WTC11 (cell line): Measurements from ENCODE around the gene CHAT.

ENCODE experiments used
- FOXP1 ChIP-seq: sonication (generic); formaldehyde crosslinking; IDR thresholded peaks from 2 replicates; pipeline ENCODE4 v1.8.0; 2022; ENCODE audit warnings: missing genetic modification reagents, mild to moderate bottlenecking, moderate library complexity, borderline replicate concordance
- KAT7 ChIP-seq: sonication (generic); formaldehyde crosslinking; IDR thresholded peaks from 2 replicates; pipeline ENCODE4 v1.8.1; 2023; ENCODE audit warnings: missing genetic modification reagents, mild to moderate bottlenecking, borderline replicate concordance
- SP1 ChIP-seq: sonication (generic); formaldehyde crosslinking; conservative IDR thresholded peaks from 2 replicates; pipeline ENCODE4 v1.8.1; 2022; ENCODE audit warnings: missing genetic modification reagents
- TF ChIP-seq, protein P1 (sequence below): fragments of 200-600 bp; IDR thresholded peaks from 2 replicates; pipeline ENCODE4 v1.8.0; 2022; ENCODE audit warnings: antibody characterized with exemption
- TF ChIP-seq, protein P2 (sequence below): sonication (generic); formaldehyde crosslinking; IDR thresholded peaks from 2 replicates; pipeline ENCODE4 v1.8.0; 2022; ENCODE audit warnings: mild to moderate bottlenecking, missing genetic modification reagents
- TF ChIP-seq, protein P3 (sequence below): sonication (generic); formaldehyde crosslinking; IDR thresholded peaks from 2 replicates; pipeline ENCODE4 v1.8.1; 2022; ENCODE audit warnings: missing genetic modification reagents, borderline replicate concordance
- TF ChIP-seq, protein P4 (sequence below): sonication (generic); formaldehyde crosslinking; IDR thresholded peaks from 2 replicates; pipeline ENCODE4 v1.8.0; 2023; ENCODE audit warnings: missing genetic modification reagents
- TF ChIP-seq, protein P5 (sequence below): sonication (generic); formaldehyde crosslinking; IDR thresholded peaks from 2 replicates; pipeline ENCODE4 v1.8.1; 2022; ENCODE audit warnings: low read depth, missing genetic modification reagents, borderline replicate concordance
- TF ChIP-seq, protein P6 (sequence below): sonication (generic); formaldehyde crosslinking; IDR thresholded peaks from 2 replicates; pipeline ENCODE4 v1.8.0; 2022; ENCODE audit warnings: mild to moderate bottlenecking, missing genetic modification reagents

DNA sequence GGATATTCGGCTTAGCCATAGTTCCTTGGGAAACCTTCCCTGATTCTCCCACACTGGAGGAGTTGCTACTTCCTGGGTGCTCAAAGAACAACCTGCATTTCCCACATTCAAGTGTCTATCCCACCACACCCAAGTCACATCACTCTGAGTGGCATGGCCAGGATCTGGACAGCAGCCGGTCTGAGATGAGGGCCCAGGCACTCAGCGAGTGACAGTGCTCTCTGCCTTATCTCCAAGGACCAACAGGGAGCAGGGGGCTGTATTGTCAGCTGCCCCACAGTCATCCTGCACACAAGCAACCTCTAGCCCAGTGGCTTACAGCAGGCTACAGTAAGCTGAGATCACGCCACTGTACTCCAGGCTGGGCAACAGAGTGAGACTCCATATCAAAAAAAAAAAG lies 19.8 kb upstream of the CHAT start:
- TF ChIP-seq, protein P1, sequence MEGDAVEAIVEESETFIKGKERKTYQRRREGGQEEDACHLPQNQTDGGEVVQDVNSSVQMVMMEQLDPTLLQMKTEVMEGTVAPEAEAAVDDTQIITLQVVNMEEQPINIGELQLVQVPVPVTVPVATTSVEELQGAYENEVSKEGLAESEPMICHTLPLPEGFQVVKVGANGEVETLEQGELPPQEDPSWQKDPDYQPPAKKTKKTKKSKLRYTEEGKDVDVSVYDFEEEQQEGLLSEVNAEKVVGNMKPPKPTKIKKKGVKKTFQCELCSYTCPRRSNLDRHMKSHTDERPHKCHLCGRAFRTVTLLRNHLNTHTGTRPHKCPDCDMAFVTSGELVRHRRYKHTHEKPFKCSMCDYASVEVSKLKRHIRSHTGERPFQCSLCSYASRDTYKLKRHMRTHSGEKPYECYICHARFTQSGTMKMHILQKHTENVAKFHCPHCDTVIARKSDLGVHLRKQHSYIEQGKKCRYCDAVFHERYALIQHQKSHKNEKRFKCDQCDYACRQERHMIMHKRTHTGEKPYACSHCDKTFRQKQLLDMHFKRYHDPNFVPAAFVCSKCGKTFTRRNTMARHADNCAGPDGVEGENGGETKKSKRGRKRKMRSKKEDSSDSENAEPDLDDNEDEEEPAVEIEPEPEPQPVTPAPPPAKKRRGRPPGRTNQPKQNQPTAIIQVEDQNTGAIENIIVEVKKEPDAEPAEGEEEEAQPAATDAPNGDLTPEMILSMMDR = no peak
- TF ChIP-seq, protein P2, sequence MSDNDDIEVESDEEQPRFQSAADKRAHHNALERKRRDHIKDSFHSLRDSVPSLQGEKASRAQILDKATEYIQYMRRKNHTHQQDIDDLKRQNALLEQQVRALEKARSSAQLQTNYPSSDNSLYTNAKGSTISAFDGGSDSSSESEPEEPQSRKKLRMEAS (CRISPR knock-in tag) = no peak
- TF ChIP-seq, protein P3, sequence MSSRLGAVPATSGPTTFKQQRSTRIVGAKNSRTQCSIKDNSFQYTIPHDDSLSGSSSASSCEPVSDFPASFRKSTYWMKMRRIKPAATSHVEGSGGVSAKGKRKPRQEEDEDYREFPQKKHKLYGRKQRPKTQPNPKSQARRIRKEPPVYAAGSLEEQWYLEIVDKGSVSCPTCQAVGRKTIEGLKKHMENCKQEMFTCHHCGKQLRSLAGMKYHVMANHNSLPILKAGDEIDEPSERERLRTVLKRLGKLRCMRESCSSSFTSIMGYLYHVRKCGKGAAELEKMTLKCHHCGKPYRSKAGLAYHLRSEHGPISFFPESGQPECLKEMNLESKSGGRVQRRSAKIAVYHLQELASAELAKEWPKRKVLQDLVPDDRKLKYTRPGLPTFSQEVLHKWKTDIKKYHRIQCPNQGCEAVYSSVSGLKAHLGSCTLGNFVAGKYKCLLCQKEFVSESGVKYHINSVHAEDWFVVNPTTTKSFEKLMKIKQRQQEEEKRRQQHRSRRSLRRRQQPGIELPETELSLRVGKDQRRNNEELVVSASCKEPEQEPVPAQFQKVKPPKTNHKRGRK (CRISPR knock-in tag) = no peak
- no peak for TF ChIP-seq SP1 (CRISPR knock-in tag)
- TF ChIP-seq, protein P4, sequence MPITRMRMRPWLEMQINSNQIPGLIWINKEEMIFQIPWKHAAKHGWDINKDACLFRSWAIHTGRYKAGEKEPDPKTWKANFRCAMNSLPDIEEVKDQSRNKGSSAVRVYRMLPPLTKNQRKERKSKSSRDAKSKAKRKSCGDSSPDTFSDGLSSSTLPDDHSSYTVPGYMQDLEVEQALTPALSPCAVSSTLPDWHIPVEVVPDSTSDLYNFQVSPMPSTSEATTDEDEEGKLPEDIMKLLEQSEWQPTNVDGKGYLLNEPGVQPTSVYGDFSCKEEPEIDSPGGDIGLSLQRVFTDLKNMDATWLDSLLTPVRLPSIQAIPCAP (CRISPR knock-in tag) = no peak
- TF ChIP-seq, protein P5, sequence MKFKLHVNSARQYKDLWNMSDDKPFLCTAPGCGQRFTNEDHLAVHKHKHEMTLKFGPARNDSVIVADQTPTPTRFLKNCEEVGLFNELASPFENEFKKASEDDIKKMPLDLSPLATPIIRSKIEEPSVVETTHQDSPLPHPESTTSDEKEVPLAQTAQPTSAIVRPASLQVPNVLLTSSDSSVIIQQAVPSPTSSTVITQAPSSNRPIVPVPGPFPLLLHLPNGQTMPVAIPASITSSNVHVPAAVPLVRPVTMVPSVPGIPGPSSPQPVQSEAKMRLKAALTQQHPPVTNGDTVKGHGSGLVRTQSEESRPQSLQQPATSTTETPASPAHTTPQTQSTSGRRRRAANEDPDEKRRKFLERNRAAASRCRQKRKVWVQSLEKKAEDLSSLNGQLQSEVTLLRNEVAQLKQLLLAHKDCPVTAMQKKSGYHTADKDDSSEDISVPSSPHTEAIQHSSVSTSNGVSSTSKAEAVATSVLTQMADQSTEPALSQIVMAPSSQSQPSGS (CRISPR knock-in tag) = no peak
- TF ChIP-seq, protein P6, sequence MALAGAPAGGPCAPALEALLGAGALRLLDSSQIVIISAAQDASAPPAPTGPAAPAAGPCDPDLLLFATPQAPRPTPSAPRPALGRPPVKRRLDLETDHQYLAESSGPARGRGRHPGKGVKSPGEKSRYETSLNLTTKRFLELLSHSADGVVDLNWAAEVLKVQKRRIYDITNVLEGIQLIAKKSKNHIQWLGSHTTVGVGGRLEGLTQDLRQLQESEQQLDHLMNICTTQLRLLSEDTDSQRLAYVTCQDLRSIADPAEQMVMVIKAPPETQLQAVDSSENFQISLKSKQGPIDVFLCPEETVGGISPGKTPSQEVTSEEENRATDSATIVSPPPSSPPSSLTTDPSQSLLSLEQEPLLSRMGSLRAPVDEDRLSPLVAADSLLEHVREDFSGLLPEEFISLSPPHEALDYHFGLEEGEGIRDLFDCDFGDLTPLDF = no peak
- no peak for TF ChIP-seq FOXP1 (CRISPR knock-in tag)
- no peak for TF ChIP-seq KAT7 (CRISPR knock-in tag)
